GM13977 (cell line): ENCODE results near the gene FLT3.

Source experiments
- DNase-seq: peaks from one replicate; pipeline ENCODE4 v3.0.0; 2012; ENCODE audit warnings: low spot score
- CTCF ChIP-seq: IDR thresholded peaks from 2 replicates; pipeline ENCODE4 v1.5.1; 2012; ENCODE audit warnings: mild to moderate bottlenecking, control low read depth; ENCODE audit not compliant: insufficient read depth; ENCODE audit errors: extremely low read depth, missing control alignments
- in situ Hi-C: fragments of 300-500 bp; cut with MboI; formaldehyde crosslinking; loops from one replicate; pipeline ENCODE4 v1.12.0; 2022; ENCODE audit warnings: low sequenced_read_pairs, low pct_unique_long_range_greater_than_20kb, mixed read lengths, inconsistent platforms; ENCODE audit not compliant: unreplicated experiment

The FLT3 gene

GRCh38 chr13:28056426-28056825, 44.0 kb downstream of the FLT3 start:
- in situ Hi-C loops = no loop called here

GRCh38 chr13:28055357-28055756, 45.0 kb downstream of the FLT3 start:
- in situ Hi-C loops = no loop called here
- TF ChIP-seq CTCF = no peak
- no peak for DNase-seq

More at GRCh38 chr13:28056426-28056825, 44.0 kb downstream of the FLT3 start:
- DNase-seq = no peak
- TF ChIP-seq CTCF = no peak

- no peak for TF ChIP-seq CTCF
- in situ Hi-C loops = no loop called here
- DNase-seq = no peak
These were observed 47.4 kb downstream of the FLT3 start for GRCh38 chr13:28052945-28053344.

- in situ Hi-C loops = loop anchor here (25.0 kb wide), 1 partner anchor 587 kb away; no protein-coding TSS in a partner anchor
- TF ChIP-seq CTCF = no peak
These were observed 50.2 kb downstream of the FLT3 start for GRCh38 chr13:28049880-28050875.

GRCh38 chr13:28049215-28049614, 51.2 kb downstream of the FLT3 start:
- DNase-seq = no peak
- TF ChIP-seq CTCF = no peak
- in situ Hi-C loops = loop anchor here (25.0 kb wide), 1 partner anchor 588 kb away; no protein-coding TSS in a partner anchor

More at GRCh38 chr13:28049880-28050875, 50.2 kb downstream of the FLT3 start:
- DNase-seq = no peak

- no peak for TF ChIP-seq CTCF
- DNase-seq = no peak
- in situ Hi-C loops = loop anchor here (25.0 kb wide), 1 partner anchor 589 kb away; no protein-coding TSS in a partner anchor
These were observed 51.6 kb downstream of the FLT3 start for GRCh38 chr13:28048768-28049167.
